Measurements from ENCODE around the gene CPE. TPM values are rescaled to one million over a fixed set of nuclear protein-coding genes. Genes with fewer than 3 reads are reported as not detected.

Gene CPE
- polyA plus RNA-seq, 1 of the 3 experiments (the other 2 are of a cell fraction), result 18.2 TPM

GRCh38 chr4:165504184-165504583 lies 125.4 kb downstream of the CPE start:
- Histone ChIP-seq H3K9ac (no peak overlapping the region), H3K79me2 (ENCODE audit: insufficient read depth) (no peaks in the 10 kb centered on the region), H3K9me3 (no peaks in the 10 kb centered on the region), H3K36me3 (replicated peaks in 1 of 2; ENCODE audit: control insufficient read depth in 1 of 2, insufficient read depth in 2 of 2, low read length in 1 of 2) (no peaks in the 10 kb centered on the region), H3K9me2 (no peaks in the 10 kb centered on the region), H3K4me1 (ENCODE audit: control insufficient read depth in 1 of 2, insufficient read depth in 2 of 2, low read depth in 1 of 2, low read length in 1 of 2) (peaks cover 0 to 8% of the 10 kb centered on the region in 2 experiments; a peak in 2 of 4 replicates), H4K20me1 (ENCODE audit: insufficient read depth) (no peaks in the 10 kb centered on the region), H3K27me3 (ENCODE audit: insufficient read depth) (no peaks in the 10 kb centered on the region), H3K27ac (ENCODE audit: low read depth in 2 of 2, low read length in 1 of 2) (no peak overlapping the region), H3K4me3 (ENCODE audit: low read depth in 2 of 2, low read length in 1 of 2) (no peak overlapping the region), H2AFZ (ENCODE audit: low read depth) (no peak overlapping the region), H3F3A (replicated peaks; ENCODE audit: insufficient read depth) (no peaks in the 10 kb centered on the region), H3K4me2 (no peak overlapping the region)
- 35% methylated on average over 3 of the region's 3 CpGs for WGBS (ENCODE audit: low lambda C conversion rate)
- POLR2A ChIA-PET, result no interaction called here
- CTCF ChIA-PET, result interaction anchor here (0.6 to 2.2 kb wide), 2 partner anchors 11 to 1948 kb away, joined by 3 to 7 read pairs; no protein-coding TSS in a partner anchor
- peak; percentile 10 for DNase-seq
- TF ChIP-seq FOXM1 (IDR thresholded peaks at IDR 0.05; ENCODE audit: low read depth), result no peak
- TF ChIP-seq TEAD4 (IDR thresholded peaks at IDR 0.05; ENCODE audit: borderline replicate concordance, insufficient read depth), result no peak
- no peak for TF ChIP-seq TCF12 (IDR thresholded peaks at IDR 0.05)
- TF ChIP-seq YY1 (IDR thresholded peaks at IDR 0.05; ENCODE audit: low read depth), result no peak
- TF ChIP-seq EP300 (IDR thresholded peaks at IDR 0.05; ENCODE audit: borderline replicate concordance in 1 of 2, low read depth in 1 of 2, low read length in 1 of 2), result no peak
- TF ChIP-seq SMC3 (IDR thresholded peaks at IDR 0.05; ENCODE audit: low read depth, low read length), result no peak
- TF ChIP-seq RAD21 (IDR thresholded peaks at IDR 0.05; ENCODE audit: low read length), result no peak
- no peak for TF ChIP-seq EZH2phosphoT487 (IDR thresholded peaks at IDR 0.05; ENCODE audit: borderline replicate concordance, low read depth)
- TF ChIP-seq SIN3A (IDR thresholded peaks at IDR 0.05; ENCODE audit: borderline replicate concordance, low read depth, low read length), result no peak
- no peak for TF ChIP-seq RCOR1 (IDR thresholded peaks at IDR 0.05; ENCODE audit: low read length)
- no peak for TF ChIP-seq GABPA (IDR thresholded peaks at IDR 0.05; ENCODE audit: low read depth)
- TF ChIP-seq CTCF (IDR thresholded peaks at IDR 0.05), result no peak
- TF ChIP-seq CHD2 (IDR thresholded peaks at IDR 0.05; ENCODE audit: low read length, partially characterized antibody), result no peak

- Histone ChIP-seq H3K4me2 (no peak overlapping the region), H3K27ac (ENCODE audit: low read depth in 2 of 2, low read length in 1 of 2) (no peak overlapping the region; a peak in 1 of 4 replicates), H3K4me1 (ENCODE audit: control insufficient read depth in 1 of 2, insufficient read depth in 2 of 2, low read depth in 1 of 2, low read length in 1 of 2) (peaks cover 0 to 8% of the 10 kb centered on the region in 2 experiments; a peak in 2 of 4 replicates), H3K27me3 (ENCODE audit: insufficient read depth) (no peaks in the 10 kb centered on the region), H3K79me2 (ENCODE audit: insufficient read depth) (no peaks in the 10 kb centered on the region), H3K9me3 (no peaks in the 10 kb centered on the region), H3K36me3 (replicated peaks in 1 of 2; ENCODE audit: control insufficient read depth in 1 of 2, insufficient read depth in 2 of 2, low read length in 1 of 2) (no peaks in the 10 kb centered on the region), H3F3A (replicated peaks; ENCODE audit: insufficient read depth) (no peaks in the 10 kb centered on the region), H3K4me3 (ENCODE audit: low read depth in 2 of 2, low read length in 1 of 2) (no peak overlapping the region), H3K9me2 (no peaks in the 10 kb centered on the region), H3K9ac (no peak overlapping the region), H4K20me1 (ENCODE audit: insufficient read depth) (no peaks in the 10 kb centered on the region), H2AFZ (ENCODE audit: low read depth) (no peak overlapping the region)
- 52% methylated on average over 7 of the region's 7 CpGs for WGBS (ENCODE audit: low lambda C conversion rate)
- TF ChIP-seq NRF1 (IDR thresholded peaks at IDR 0.05; ENCODE audit: low read depth, low read length), result no peak
- no peak for TF ChIP-seq SIN3A (IDR thresholded peaks at IDR 0.05; ENCODE audit: borderline replicate concordance, low read depth, low read length)
- no peak for TF ChIP-seq GABPA (IDR thresholded peaks at IDR 0.05; ENCODE audit: low read depth)
- TF ChIP-seq RAD21 (IDR thresholded peaks at IDR 0.05; ENCODE audit: low read length), result no peak
- no peak for TF ChIP-seq SMC3 (IDR thresholded peaks at IDR 0.05; ENCODE audit: low read depth, low read length)
- TF ChIP-seq NFIC (IDR thresholded peaks at IDR 0.05; ENCODE audit: borderline replicate concordance), result no peak
- no peak for TF ChIP-seq TAF1 (IDR thresholded peaks at IDR 0.05; ENCODE audit: borderline replicate concordance, low read depth, low read length)
- no peak for TF ChIP-seq FOXM1 (IDR thresholded peaks at IDR 0.05; ENCODE audit: low read depth)
- TF ChIP-seq TEAD4 (IDR thresholded peaks at IDR 0.05; ENCODE audit: borderline replicate concordance, insufficient read depth), result no peak
- TF ChIP-seq EZH2phosphoT487 (IDR thresholded peaks at IDR 0.05; ENCODE audit: borderline replicate concordance, low read depth), result no peak
- TF ChIP-seq RFX5 (IDR thresholded peaks at IDR 0.05; ENCODE audit: low read length), result no peak
- TF ChIP-seq YY1 (IDR thresholded peaks at IDR 0.05; ENCODE audit: low read depth), result no peak
- no peak for TF ChIP-seq RCOR1 (IDR thresholded peaks at IDR 0.05; ENCODE audit: low read length)
- TF ChIP-seq MAX (IDR thresholded peaks at IDR 0.05; ENCODE audit: low read depth), result no peak
- TF ChIP-seq PBX3 (IDR thresholded peaks at IDR 0.05), result no peak
- TF ChIP-seq MXI1 (IDR thresholded peaks at IDR 0.05; ENCODE audit: low read depth, low read length), result no peak
- no peak for TF ChIP-seq USF2 (IDR thresholded peaks at IDR 0.05; ENCODE audit: borderline replicate concordance, low read depth, low read length)
- no peak for TF ChIP-seq TCF12 (IDR thresholded peaks at IDR 0.05)
- TF ChIP-seq FOXJ3 (CRISPR knock-in tag; IDR thresholded peaks at IDR 0.05), result no peak
- CTCF ChIA-PET, result interaction anchor here (3.0 kb wide), 1 partner anchor 13 kb away, joined by 10 read pairs; no protein-coding TSS in a partner anchor
- no peak for DNase-seq
- POLR2A ChIA-PET, result no interaction called here
Observed at GRCh38 chr4:165505958-165506837, 127.4 kb downstream of the CPE start.
